H7 (cell line): Measurements from ENCODE around the gene C4orf54. TPM values are rescaled to one million over a fixed set of nuclear protein-coding genes. Genes with fewer than 3 reads are reported as not detected.
A peak's percentile ranks its signal among the peaks of the same experiment; 100 is the strongest.

Experiments
- DNase-seq: peaks from one replicate; pipeline ENCODE4 v3.0.0; 2012
- H3K27me3 ChIP-seq: 2 replicates; pipeline ENCODE4 v1.6.0; 2011; ENCODE audit warnings: mild to moderate bottlenecking, low read length; ENCODE audit not compliant: control insufficient read depth, insufficient read depth
- H3K36me3 ChIP-seq: replicated peaks from 2 replicates; pipeline ENCODE4 v1.5.1; 2011; ENCODE audit warnings: low read length; ENCODE audit not compliant: control insufficient read depth, insufficient read depth
- H3K4me3 ChIP-seq: 2 replicates; pipeline ENCODE4 v1.5.1; 2011; ENCODE audit warnings: low read depth, mild to moderate bottlenecking, control low read depth, low read length, moderate library complexity; ENCODE audit not compliant: insufficient read depth
- total RNA-seq: library from RNA; depleted of rRNA; stranded (reverse); fragments of >200 nt; shearing (Covaris generic); gene quantifications from 2 replicates; pipeline ENCODE4 v1.2.3, GENCODE V29; 2014

The C4orf54 gene
- total RNA-seq, 1 experiment from 2014 or later, result not detected

DNA sequence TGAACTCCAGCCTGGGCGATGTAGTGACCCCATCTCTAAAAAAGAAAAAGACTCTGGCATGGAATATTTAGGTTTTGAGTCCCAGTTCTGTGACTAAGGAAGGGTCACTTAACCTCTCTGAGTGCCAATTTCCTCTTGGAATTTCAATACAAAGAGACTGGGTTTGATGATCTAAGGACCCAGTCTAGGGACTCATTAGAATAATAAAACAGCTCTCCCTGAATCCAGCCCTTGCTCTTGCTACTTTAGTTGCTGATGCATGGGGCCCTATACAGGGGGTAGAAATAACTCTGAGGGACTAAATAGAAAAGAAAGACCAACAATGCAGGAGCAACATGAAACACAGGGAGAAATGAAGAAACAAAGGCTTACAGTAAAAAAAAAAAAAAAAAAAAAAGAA is 12.6 kb downstream of the C4orf54 start:
- DNase-seq, result peak; percentile 55
- Histone ChIP-seq H3K27me3 (peaks cover 3% of the 10 kb centered on the region; the same call in 1 of the 2 replicates), H3K4me3 (no peak overlapping the region), H3K36me3 (no peaks in the 10 kb centered on the region)

GRCh38 chr4:99644453-99644852 is 13.2 kb downstream of the C4orf54 start:
- Histone ChIP-seq H3K4me3 (no peak overlapping the region), H3K36me3 (no peaks in the 10 kb centered on the region)

GRCh38 chr4:99642725-99643489 is 14.7 kb downstream of the C4orf54 start:
- H3K4me3 ChIP-seq, result no peak overlapping the region
- DNase-seq, result no peak
- H3K36me3 ChIP-seq, result no peaks in the 10 kb centered on the region
- H3K27me3 ChIP-seq, result peaks cover 3% of the 10 kb centered on the region; the same call in 1 of the 2 replicates

More at GRCh38 chr4:99644453-99644852, 13.2 kb downstream of the C4orf54 start:
- H3K27me3 ChIP-seq, result peaks cover 3% of the 10 kb centered on the region; the same call in 1 of the 2 replicates
- no peak for DNase-seq

DNA sequence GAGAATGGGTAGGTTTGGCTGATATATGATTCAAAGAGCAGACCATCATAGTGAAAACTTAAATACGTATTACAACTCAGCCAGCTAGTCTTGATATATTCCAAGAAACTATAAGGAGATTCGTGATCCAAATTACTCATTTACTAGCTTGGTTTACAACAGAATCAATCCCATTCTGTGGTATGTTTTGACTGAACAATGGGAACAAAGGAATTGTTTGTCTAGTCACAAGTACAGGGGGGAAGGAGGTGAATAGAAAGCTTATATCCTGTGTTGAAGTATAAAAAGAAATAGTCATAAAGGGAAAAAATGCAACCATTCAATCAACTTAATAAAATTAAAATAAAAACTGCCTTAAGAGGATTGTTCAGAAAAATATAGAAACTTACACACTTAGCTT is 17.0 kb downstream of the C4orf54 start:
- Histone ChIP-seq H3K27me3 (peaks cover 3% of the 10 kb centered on the region; the same call in 1 of the 2 replicates), H3K4me3 (no peak overlapping the region), H3K36me3 (no peaks in the 10 kb centered on the region)
- DNase-seq, result no peak

DNA sequence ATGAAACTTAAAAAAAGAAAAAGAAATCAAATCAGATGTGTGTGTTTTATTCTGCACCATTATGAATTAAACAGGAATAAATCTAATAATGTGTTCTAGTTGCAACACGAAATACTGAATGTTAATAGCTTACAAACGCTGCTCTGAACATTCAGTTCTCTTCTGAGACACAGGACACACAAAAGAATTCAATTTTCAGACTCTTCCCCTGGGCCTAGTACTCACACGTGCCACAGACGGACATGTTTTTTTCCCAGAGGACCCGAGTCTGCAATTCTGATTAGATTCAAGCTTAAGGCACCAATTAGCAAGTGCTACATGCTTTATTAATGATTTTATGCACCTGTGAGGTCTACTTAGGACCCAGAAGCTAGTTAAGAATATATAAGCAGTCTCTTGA is 20.5 kb downstream of the C4orf54 start:
- Histone ChIP-seq H3K27me3 (no peaks in the 10 kb centered on the region), H3K4me3 (no peak overlapping the region), H3K36me3 (no peaks in the 10 kb centered on the region)
- no peak for DNase-seq

GRCh38 chr4:99636422-99636821 is 21.2 kb downstream of the C4orf54 start:
- H3K4me3 ChIP-seq, result no peak overlapping the region
- no peaks in the 10 kb centered on the region for H3K36me3 ChIP-seq
- no peaks in the 10 kb centered on the region for H3K27me3 ChIP-seq
- no peak for DNase-seq

DNA sequence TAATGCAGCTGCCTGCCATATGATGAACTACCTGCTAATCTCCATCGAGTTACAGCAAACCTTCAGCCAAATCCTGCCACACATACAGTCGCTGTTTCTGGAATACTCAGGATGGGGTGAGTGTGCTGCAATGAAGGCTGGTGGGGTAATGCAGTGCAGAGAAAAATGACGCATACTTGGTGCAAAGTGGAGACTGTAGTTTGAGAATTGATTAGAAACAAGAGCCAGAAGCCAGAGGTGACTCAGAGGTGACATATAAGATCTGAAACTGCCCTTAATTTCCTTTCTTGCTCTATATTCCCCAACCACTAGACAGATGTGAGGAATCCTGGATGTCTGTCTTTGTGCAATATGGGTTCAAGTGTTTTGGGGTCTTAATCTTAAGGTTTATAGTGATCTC is 22.0 kb downstream of the C4orf54 start:
- DNase-seq, result no peak
- Histone ChIP-seq H3K27me3 (no peaks in the 10 kb centered on the region), H3K36me3 (no peaks in the 10 kb centered on the region), H3K4me3 (no peak overlapping the region)

DNA sequence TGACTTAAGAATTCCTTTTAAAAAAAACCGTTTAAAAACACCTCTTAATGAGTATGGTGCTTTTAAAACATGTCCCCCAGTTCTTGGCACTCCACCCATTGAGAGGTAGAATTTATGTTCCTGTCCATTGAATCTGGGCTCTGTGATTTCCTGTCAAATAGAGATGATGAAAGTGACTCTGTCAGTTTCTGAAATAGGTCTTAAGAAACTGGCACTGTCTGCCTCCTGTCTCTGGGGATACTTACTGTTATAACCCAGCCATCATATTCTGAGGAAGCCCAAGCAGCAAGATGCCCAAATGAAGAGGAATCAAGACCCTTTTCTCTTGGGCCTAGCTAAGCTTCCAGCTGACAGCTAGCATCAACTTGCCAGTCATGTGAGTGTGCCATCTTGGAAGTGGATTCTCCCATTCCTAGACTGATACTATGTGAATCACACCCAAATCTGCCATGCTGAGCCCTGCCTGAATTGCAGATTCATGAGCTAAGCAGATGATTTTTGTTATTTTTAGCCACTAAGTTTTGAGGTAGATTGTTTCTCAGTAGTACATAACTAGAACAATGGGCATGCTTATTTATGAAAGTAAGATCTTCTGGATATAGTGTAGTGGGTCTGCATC is 22.8 kb downstream of the C4orf54 start:
- H3K27me3 ChIP-seq, result no peaks in the 10 kb centered on the region
- no peak for DNase-seq
- H3K36me3 ChIP-seq, result no peaks in the 10 kb centered on the region
- H3K4me3 ChIP-seq, result no peak overlapping the region

- DNase-seq, result no peak
- no peaks in the 10 kb centered on the region for H3K36me3 ChIP-seq
- H3K27me3 ChIP-seq, result no peaks in the 10 kb centered on the region
- no peak overlapping the region for H3K4me3 ChIP-seq
These were observed 23.9 kb downstream of the C4orf54 start for GRCh38 chr4:99633772-99634171.

GRCh38 chr4:99630857-99631360 is 26.7 kb downstream of the C4orf54 start:
- Histone ChIP-seq H3K4me3 (no peak overlapping the region), H3K36me3 (no peaks in the 10 kb centered on the region), H3K27me3 (no peaks in the 10 kb centered on the region)
- DNase-seq, result no peak

GRCh38 chr4:99629962-99630554 is 27.6 kb downstream of the C4orf54 start:
- Histone ChIP-seq H3K27me3 (no peaks in the 10 kb centered on the region), H3K4me3 (no peak overlapping the region), H3K36me3 (no peaks in the 10 kb centered on the region)
- DNase-seq, result no peak

DNA sequence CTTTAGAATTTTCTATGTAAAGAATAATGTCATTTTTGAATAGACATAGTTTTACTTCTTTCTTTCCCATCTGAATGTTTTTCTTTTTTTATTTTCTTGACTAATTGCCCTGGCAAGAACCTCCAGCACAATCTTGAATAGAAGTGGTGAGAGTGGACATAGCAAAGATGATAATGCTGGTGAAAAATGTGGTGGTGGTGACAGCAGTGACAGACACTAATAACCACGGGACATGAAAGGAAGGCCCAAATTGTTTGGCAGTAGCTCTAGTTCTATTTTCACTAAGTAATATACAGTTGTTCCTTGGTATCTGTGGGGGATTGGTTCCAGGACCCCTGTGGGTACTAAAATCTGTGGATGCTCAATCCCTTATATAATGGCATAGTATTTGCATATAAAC is 29.6 kb downstream of the C4orf54 start:
- H3K4me3 ChIP-seq, result no peak overlapping the region
- H3K27me3 ChIP-seq, result no peaks in the 10 kb centered on the region
- no peak for DNase-seq
- H3K36me3 ChIP-seq, result no peaks in the 10 kb centered on the region

DNA sequence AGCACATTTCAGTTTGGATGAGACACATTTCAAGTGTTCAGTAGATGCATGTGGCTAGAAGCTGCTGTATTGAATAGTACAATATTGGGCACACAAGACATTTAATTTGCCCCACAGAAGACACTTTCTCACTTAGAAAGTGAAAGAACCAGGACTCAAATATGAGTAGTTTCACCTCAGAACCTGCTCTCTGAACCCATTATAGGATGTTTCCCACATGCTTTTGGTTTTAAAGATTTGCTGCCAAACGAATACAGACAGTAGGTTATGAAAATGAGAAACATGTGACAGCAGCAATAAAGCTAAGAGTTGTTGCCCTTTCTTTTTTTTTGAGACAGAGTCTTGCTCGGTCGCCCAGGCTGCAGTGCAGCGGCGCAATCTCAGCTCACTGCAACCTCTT is 32.3 kb downstream of the C4orf54 start:
- no peak for DNase-seq
- H3K27me3 ChIP-seq, result no peaks in the 10 kb centered on the region
- H3K36me3 ChIP-seq, result no peaks in the 10 kb centered on the region
- no peak overlapping the region for H3K4me3 ChIP-seq

GRCh38 chr4:99624141-99624719 is 33.4 kb downstream of the C4orf54 start:
- Histone ChIP-seq H3K4me3 (no peak overlapping the region), H3K27me3 (no peaks in the 10 kb centered on the region), H3K36me3 (no peaks in the 10 kb centered on the region)
- no peak for DNase-seq
